Neural cell (in vitro differentiated cells): ENCODE measurements around the gene FCMR.
"Not testable (repeated sequence)": the region's sequence is repeated elsewhere in the genome, so short reads cannot be mapped to it uniquely, and the experiment has no call there.

Experiments used
- CTCF ChIP-seq: fragments of 450-650 bp; IDR thresholded peaks from 2 replicates; pipeline ENCODE4 v1.5.1; 2014; ENCODE audit warnings: antibody characterized with exemption, mild to moderate bottlenecking, moderate library complexity; ENCODE audit not compliant: poor library complexity, severe bottlenecking
- EZH2 ChIP-seq: fragments of 200-600, 300-800 bp; shearing (Covaris generic), sonication (generic); IDR thresholded peaks from 2 replicates; pipeline ENCODE4 v1.6.1; 2014; ENCODE audit warnings: antibody characterized with exemption, low read length, borderline replicate concordance, mild to moderate bottlenecking; ENCODE audit not compliant: insufficient read depth, poor library complexity, severe bottlenecking
- MXI1 ChIP-seq: fragments of 450-650 bp; conservative IDR thresholded peaks from 2 replicates; pipeline ENCODE4 v1.6.1; 2014; ENCODE audit warnings: antibody characterized with exemption, mild to moderate bottlenecking; ENCODE audit not compliant: poor library complexity, severe bottlenecking
- POLR2AphosphoS5 ChIP-seq: IDR thresholded peaks from 2 replicates; pipeline ENCODE4 v1.6.1; 2012
- REST ChIP-seq: IDR thresholded peaks from 2 replicates; pipeline ENCODE4 v1.6.1; 2012; ENCODE audit warnings: borderline replicate concordance
- SMC3 ChIP-seq: fragments of 450-650 bp; conservative IDR thresholded peaks from 2 replicates; pipeline ENCODE4 v1.6.1; 2014; ENCODE audit warnings: antibody characterized with exemption, mild to moderate bottlenecking, moderate library complexity; ENCODE audit not compliant: poor library complexity
- TAF1 ChIP-seq: IDR thresholded peaks from 2 replicates; pipeline ENCODE4 v1.6.1; 2012; ENCODE audit warnings: low read depth

GRCh38 chr1:206853696-206854095, 68.0 kb downstream of the FCMR start:
- TF ChIP-seq CTCF, EZH2, REST, POLR2AphosphoS5, MXI1, TAF1, SMC3: not testable (repeated sequence)
